Mesenchymal stem cell (in vitro differentiated cells and primary cell): ENCODE data around the gene NSG1.

Source experiments
- DNase-seq: peaks from one replicate; pipeline ENCODE4 v3.0.0-alpha.2; 2013
- H2AFZ ChIP-seq: one replicate; pipeline ENCODE4 v1.6.1; 2013; ENCODE audit warnings: low read depth, mild to moderate bottlenecking, control low read depth, inconsistent platforms, low read length, moderate library complexity
- H2AK5ac ChIP-seq: 2 replicates; pipeline ENCODE4 v1.6.1; 2013; ENCODE audit warnings: low read length, moderate library complexity, mild to moderate bottlenecking, inconsistent platforms; ENCODE audit not compliant: severe bottlenecking
- H2BK120ac ChIP-seq: one replicate; pipeline ENCODE4 v1.6.1; 2013; ENCODE audit warnings: low read depth, mild to moderate bottlenecking, inconsistent platforms, low read length, moderate library complexity
- H2BK12ac ChIP-seq, 2 experiments: one replicate each; pipeline ENCODE4 v1.6.1; 2013; ENCODE audit warnings: inconsistent platforms in 2 of 2, low read length in 2 of 2, mild to moderate bottlenecking in 2 of 2, moderate library complexity in 2 of 2, control low read depth in 1 of 2
- H2BK15ac ChIP-seq: one replicate; pipeline ENCODE4 v1.6.1; 2013; ENCODE audit warnings: mild to moderate bottlenecking, low read depth, inconsistent platforms; ENCODE audit not compliant: poor library complexity, severe bottlenecking
- H2BK5ac ChIP-seq: 2 replicates; pipeline ENCODE4 v1.6.1; 2013; ENCODE audit warnings: low read depth, mild to moderate bottlenecking, low read length, control low read depth, inconsistent platforms; ENCODE audit not compliant: poor library complexity, severe bottlenecking
- H3K14ac ChIP-seq, 2 experiments: one replicate each; pipeline ENCODE4 v1.6.1; 2013; ENCODE audit warnings: inconsistent platforms in 2 of 2, low read length in 2 of 2, control low read depth in 1 of 2, mild to moderate bottlenecking in 1 of 2, moderate library complexity in 1 of 2
- H3K18ac ChIP-seq, 2 experiments: one replicate each; pipeline ENCODE4 v1.6.1; 2013; ENCODE audit warnings: inconsistent platforms in 2 of 2, low read length in 2 of 2, control low read depth in 1 of 2, low read depth in 1 of 2, mild to moderate bottlenecking in 1 of 2
- H3K23ac ChIP-seq, 2 experiments: one replicate each; pipeline ENCODE4 v1.6.1; 2013; ENCODE audit warnings: inconsistent platforms in 2 of 2, low read length in 2 of 2, mild to moderate bottlenecking in 2 of 2, moderate library complexity in 2 of 2, control low read depth in 1 of 2
- H3K27ac ChIP-seq: 2 replicates; pipeline ENCODE4 v1.5.1; 2013; ENCODE audit warnings: mild to moderate bottlenecking, moderate library complexity, low read length, control low read depth, inconsistent platforms; ENCODE audit not compliant: poor library complexity, severe bottlenecking
- H3K27me3 ChIP-seq, 2 experiments: 2 replicates each; pipeline versions ENCODE4 v1.6.1 to v1.7.0; 2013; ENCODE audit warnings: low read length in 2 of 2, mild to moderate bottlenecking in 2 of 2, moderate library complexity in 2 of 2, control low read depth in 1 of 2, inconsistent platforms in 1 of 2; ENCODE audit not compliant: control insufficient read depth in 1 of 2, insufficient read depth in 1 of 2
- H3K36me3 ChIP-seq, 2 experiments: 2 replicates each; pipeline versions ENCODE4 v1.6.1 to v1.7.0; 2013; ENCODE audit warnings: low read length in 2 of 2, control low read depth in 1 of 2, inconsistent platforms in 1 of 2, low read depth in 1 of 2, mild to moderate bottlenecking in 1 of 2; ENCODE audit not compliant: insufficient read depth in 2 of 2, control insufficient read depth in 1 of 2
- H3K4ac ChIP-seq, 2 experiments: one replicate each; pipeline ENCODE4 v1.6.1; 2013; ENCODE audit warnings: inconsistent platforms in 2 of 2, low read length in 2 of 2, mild to moderate bottlenecking in 2 of 2, moderate library complexity in 2 of 2, control low read depth in 1 of 2, low read depth in 1 of 2
- H3K4me1 ChIP-seq: 2 replicates; pipeline ENCODE4 v1.6.1; 2013; ENCODE audit warnings: low read depth, low read length, control low read depth; ENCODE audit not compliant: control insufficient read depth, insufficient read depth
- H3K4me2 ChIP-seq: 2 replicates; pipeline ENCODE4 v1.6.1; 2013; ENCODE audit warnings: low read length, mild to moderate bottlenecking, inconsistent platforms; ENCODE audit not compliant: poor library complexity, severe bottlenecking
- H3K4me3 ChIP-seq, 2 experiments: 2 replicates each; pipeline versions ENCODE4 v1.5.1 to v1.7.0; 2013; ENCODE audit warnings: low read length in 2 of 2, mild to moderate bottlenecking in 2 of 2, control low read depth in 1 of 2, low read depth in 1 of 2; ENCODE audit not compliant: insufficient read depth in 1 of 2
- H3K79me1 ChIP-seq: replicated peaks from 2 replicates; pipeline ENCODE4 v1.6.1; 2013; ENCODE audit warnings: mild to moderate bottlenecking, control low read depth, low read length, inconsistent platforms; ENCODE audit not compliant: poor library complexity, severe bottlenecking
- H3K9ac ChIP-seq: 2 replicates; pipeline ENCODE4 v1.7.0; 2013; ENCODE audit warnings: mild to moderate bottlenecking, low read length, moderate library complexity
- H3K9me3 ChIP-seq: 2 replicates; pipeline ENCODE4 v1.7.0; 2013; ENCODE audit warnings: mild to moderate bottlenecking, low read length; ENCODE audit not compliant: control insufficient read depth
- H4K8ac ChIP-seq: one replicate; pipeline ENCODE4 v1.6.1; 2013; ENCODE audit warnings: inconsistent platforms, mild to moderate bottlenecking, low read length, moderate library complexity
- H4K91ac ChIP-seq: one replicate; pipeline ENCODE4 v1.6.1; 2013; ENCODE audit warnings: mild to moderate bottlenecking, low read length, inconsistent platforms
- WGBS: methylation state at CpG from one replicate; pipeline ENCODE4 v1.1.7; 2013; ENCODE audit warnings: mixed read lengths; 5-methylcytosine and 5-hydroxymethylcytosine counted together

The NSG1 gene

GRCh38 chr4:4436244-4436823 is 49.4 kb downstream of the NSG1 start:
- H4K91ac ChIP-seq = no peak overlapping the region
- no peak overlapping the region for H3K4ac ChIP-seq
- H3K36me3 ChIP-seq = peaks cover 36 to 63% of the 10 kb centered on the region in 2 experiments
- H3K14ac ChIP-seq = no peak overlapping the region
- no peak overlapping the region for H2BK5ac ChIP-seq
- peaks cover 7% of the 10 kb centered on the region for H3K79me1 ChIP-seq
- no peaks in the 10 kb centered on the region for H3K27me3 ChIP-seq
- no peaks in the 10 kb centered on the region for H3K9me3 ChIP-seq
- DNase-seq = no peak
- no peak overlapping the region for H3K4me2 ChIP-seq
- H3K9ac ChIP-seq = no peak overlapping the region
- no peak overlapping the region for H2BK12ac ChIP-seq
- 96% methylated on average over 2 of the region's 2 CpGs for WGBS
- no peak overlapping the region for H3K23ac ChIP-seq
- H4K8ac ChIP-seq = no peak overlapping the region
- no peak overlapping the region for H3K27ac ChIP-seq
- peaks cover 3% of the 10 kb centered on the region for H3K4me1 ChIP-seq
- no peak overlapping the region for H2BK120ac ChIP-seq
- H2AFZ ChIP-seq = no peak overlapping the region
- no peak overlapping the region for H2BK15ac ChIP-seq
- no peak overlapping the region for H3K18ac ChIP-seq
- H3K4me3 ChIP-seq = no peak overlapping the region
- H2AK5ac ChIP-seq = no peak overlapping the region

GRCh38 chr4:4437798-4438470 is 51.0 kb downstream of the NSG1 start:
- no peak overlapping the region for H2AK5ac ChIP-seq
- H4K91ac ChIP-seq = no peak overlapping the region
- peaks cover 9% of the 10 kb centered on the region for H3K79me1 ChIP-seq
- H3K4ac ChIP-seq = no peak overlapping the region
- no peak overlapping the region for H3K9ac ChIP-seq
- no peak overlapping the region for H2AFZ ChIP-seq
- H3K36me3 ChIP-seq = peaks cover 23 to 47% of the 10 kb centered on the region in 2 experiments
- H2BK15ac ChIP-seq = no peak overlapping the region
- no peak overlapping the region for H3K23ac ChIP-seq
- no peak overlapping the region for H2BK12ac ChIP-seq
- H2BK120ac ChIP-seq = no peak overlapping the region
- H3K4me2 ChIP-seq = no peak overlapping the region
- H4K8ac ChIP-seq = no peak overlapping the region
- no peak for DNase-seq
- no peak overlapping the region for H3K18ac ChIP-seq
- no peaks in the 10 kb centered on the region for H3K9me3 ChIP-seq
- no peak overlapping the region for H3K27ac ChIP-seq
- no peak overlapping the region for H3K14ac ChIP-seq
- WGBS = 97% methylated on average over 13 of the region's 13 CpGs
- H2BK5ac ChIP-seq = no peak overlapping the region
- no peaks in the 10 kb centered on the region for H3K27me3 ChIP-seq
- H3K4me1 ChIP-seq = peaks cover 3% of the 10 kb centered on the region
- H3K4me3 ChIP-seq = no peak overlapping the region

- Histone ChIP-seq H4K91ac (no peak overlapping the region), H2AK5ac (no peak overlapping the region), H3K9me3 (no peaks in the 10 kb centered on the region), H2AFZ (no peak overlapping the region), H3K4me2 (no peak overlapping the region), H3K4ac (no peak overlapping the region), H3K79me1 (peaks cover 9% of the 10 kb centered on the region), H4K8ac (no peak overlapping the region), H3K4me3 (no peak overlapping the region), H3K36me3 (peaks cover 23 to 41% of the 10 kb centered on the region in 2 experiments), H2BK120ac (no peak overlapping the region), H2BK12ac (no peak overlapping the region), H2BK5ac (no peak overlapping the region), H2BK15ac (no peak overlapping the region), H3K27ac (no peak overlapping the region), H3K14ac (no peak overlapping the region), H3K4me1 (peaks cover 4% of the 10 kb centered on the region), H3K18ac (no peak overlapping the region), H3K9ac (no peak overlapping the region), H3K23ac (no peak overlapping the region), H3K27me3 (no peaks in the 10 kb centered on the region)
- DNase-seq = no peak
These were observed 52.0 kb downstream of the NSG1 start for GRCh38 chr4:4438891-4439290.

- H2AK5ac ChIP-seq = no peak overlapping the region
- H2BK15ac ChIP-seq = peak overlapping the region; percentile 85
- no peak overlapping the region for H3K18ac ChIP-seq
- peaks cover 20 to 32% of the 10 kb centered on the region in 2 experiments for H3K36me3 ChIP-seq
- no peak overlapping the region for H2AFZ ChIP-seq
- H2BK5ac ChIP-seq = no peak overlapping the region
- H4K8ac ChIP-seq = no peak overlapping the region
- H3K4me2 ChIP-seq = no peak overlapping the region
- H3K9ac ChIP-seq = no peak overlapping the region
- peaks cover 9% of the 10 kb centered on the region for H3K79me1 ChIP-seq
- peaks cover 5% of the 10 kb centered on the region for H3K4me1 ChIP-seq
- no peaks in the 10 kb centered on the region for H3K9me3 ChIP-seq
- no peak overlapping the region for H3K14ac ChIP-seq
- peak; percentile 27 for DNase-seq
- no peak overlapping the region for H2BK120ac ChIP-seq
- H3K23ac ChIP-seq = no peak overlapping the region
- no peak overlapping the region for H4K91ac ChIP-seq
- H2BK12ac ChIP-seq = no peak overlapping the region
- no peaks in the 10 kb centered on the region for H3K27me3 ChIP-seq
- WGBS = 96% methylated on average over 3 of the region's 4 CpGs
- H3K4me3 ChIP-seq = no peak overlapping the region
- no peak overlapping the region for H3K27ac ChIP-seq
- H3K4ac ChIP-seq = no peak overlapping the region
These were observed 52.9 kb downstream of the NSG1 start for GRCh38 chr4:4439782-4440181.
